H4 (cell line): Measurements from ENCODE around the gene ARHGEF11. TPM values are rescaled to one million over a fixed set of nuclear protein-coding genes. Genes with fewer than 3 reads are reported as not detected.

Experiments
- DNase-seq: peaks from one replicate; pipeline ENCODE4 v3.0.0-alpha.2; 2015; ENCODE audit warnings: low spot score
- total RNA-seq: library from RNA; depleted of rRNA; stranded (reverse); fragments of >200 nt; shearing (Covaris generic); gene quantifications from 2 replicates; pipeline ENCODE4 v1.2.3, GENCODE V29; 2014

ARHGEF11 gene
- total RNA-seq, 1 experiment from 2014 or later: 12.2 TPM

- DNase-seq: no peak
Measured at GRCh38 chr1:156953571-156953970, 92.0 kb downstream of the ARHGEF11 start.

- no peak for DNase-seq
Measured at GRCh38 chr1:156951371-156951770, 94.2 kb downstream of the ARHGEF11 start.

- DNase-seq: no peak
Measured at GRCh38 chr1:156949127-156949526, 96.4 kb downstream of the ARHGEF11 start.

- no peak for DNase-seq
Measured at GRCh38 chr1:156948708-156949107, 96.8 kb downstream of the ARHGEF11 start.

GRCh38 chr1:156947818-156948525 is 97.6 kb downstream of the ARHGEF11 start:
- DNase-seq: no peak

- no peak for DNase-seq
Measured at GRCh38 chr1:156947127-156947526, 98.4 kb downstream of the ARHGEF11 start.

GRCh38 chr1:156945881-156946661 is 99.5 kb downstream of the ARHGEF11 start:
- DNase-seq: no peak

GRCh38 chr1:156944848-156945247 is 100.7 kb downstream of the ARHGEF11 start:
- DNase-seq: no peak

- DNase-seq: no peak
Measured at GRCh38 chr1:156944268-156944667, 101.3 kb downstream of the ARHGEF11 start.

- no peak for DNase-seq
Measured at GRCh38 chr1:156943756-156944155, 101.8 kb downstream of the ARHGEF11 start.

GRCh38 chr1:156942576-156942975 is 103.0 kb downstream of the ARHGEF11 start:
- no peak for DNase-seq

GRCh38 chr1:156942176-156942575 is 103.4 kb downstream of the ARHGEF11 start:
- DNase-seq: no peak

- no peak for DNase-seq
Measured at GRCh38 chr1:156941675-156942074, 103.9 kb downstream of the ARHGEF11 start.

GRCh38 chr1:156939786-156940334 is 105.7 kb downstream of the ARHGEF11 start:
- DNase-seq: no peak

GRCh38 chr1:156938813-156939212 is 106.7 kb downstream of the ARHGEF11 start:
- DNase-seq: no peak

- DNase-seq: no peak
Measured at GRCh38 chr1:156937883-156938282, 107.7 kb downstream of the ARHGEF11 start.

GRCh38 chr1:156936721-156937220 is 108.8 kb downstream of the ARHGEF11 start:
- DNase-seq: no peak

- DNase-seq: no peak
Measured at GRCh38 chr1:156936191-156936590, 109.4 kb downstream of the ARHGEF11 start.

GRCh38 chr1:156935505-156936128 is 109.9 kb downstream of the ARHGEF11 start:
- DNase-seq: no peak

- DNase-seq: no peak
Measured at GRCh38 chr1:156933136-156933535, 112.4 kb downstream of the ARHGEF11 start.

- no peak for DNase-seq
Measured at GRCh38 chr1:156931974-156932710, 113.4 kb downstream of the ARHGEF11 start.
